ENCODE data around the gene TECPR2. TPM values are rescaled to one million over a fixed set of nuclear protein-coding genes. Genes with fewer than 3 reads are reported as not detected.

Gene TECPR2
- total and polyA plus RNA-seq, 2 of the 13 experiments (the other 11 are each of a cell fraction or from before 2014, with no cell fraction given), result 3.5 to 5.7 TPM

DNA sequence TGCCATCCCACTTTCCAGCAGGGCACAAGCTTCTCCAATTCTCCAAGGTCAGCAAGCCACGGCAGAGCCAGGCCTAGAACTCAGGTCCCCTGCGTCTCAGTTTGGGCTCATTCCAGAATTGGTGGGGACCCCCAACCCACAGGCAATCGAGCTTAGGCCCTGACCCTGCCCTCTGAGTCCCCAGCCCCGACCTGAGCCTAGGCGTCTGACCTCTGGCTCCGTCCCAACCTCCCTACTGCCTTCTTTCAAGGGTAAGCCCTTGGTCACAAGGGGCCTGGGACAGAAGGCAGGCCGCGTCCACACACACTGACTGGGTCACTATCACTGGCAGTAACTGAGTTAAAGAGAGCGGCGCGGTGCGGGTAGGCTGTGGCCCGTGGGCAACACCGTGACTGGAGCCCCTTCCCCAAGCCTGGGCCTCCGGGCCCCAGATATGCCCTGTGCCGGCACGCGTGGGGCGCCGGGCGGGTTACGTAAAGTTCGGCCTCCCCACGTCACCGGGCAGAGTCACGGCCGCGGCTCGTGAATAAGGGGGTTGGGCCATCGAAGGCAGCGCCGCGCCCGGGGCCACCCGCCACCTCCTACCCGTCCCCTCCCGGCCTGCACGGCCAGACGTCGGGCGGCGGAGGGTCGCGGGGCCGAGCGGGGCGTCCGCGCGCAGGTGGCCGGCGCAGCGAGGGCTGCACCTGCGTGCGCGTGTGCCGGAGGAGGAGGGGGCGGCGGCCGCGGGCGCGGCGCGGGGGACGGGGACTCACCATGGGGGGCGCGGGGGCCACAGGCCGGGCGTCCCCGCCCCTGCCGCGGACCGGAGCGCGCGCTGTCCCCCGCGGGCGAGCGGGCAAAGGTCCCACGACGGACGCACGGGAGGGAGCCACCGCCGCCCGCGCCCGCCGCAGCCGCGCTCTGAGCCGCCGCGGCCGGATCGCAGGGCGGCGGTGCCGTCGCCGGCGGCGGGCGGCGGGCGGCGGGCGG, 146.3 kb downstream of the TECPR2 start (continued):
- TF ChIP-seq SNAI1 (CRISPR knock-in tag; IDR thresholded peaks at IDR 0.05; ENCODE audit: borderline replicate concordance) (peak; percentile 39; the same call in 1 of the 2 replicates), ZNF652 (CRISPR knock-in tag; IDR thresholded peaks at IDR 0.05; ENCODE audit: borderline replicate concordance, low read depth) (no peak), AHR (CRISPR knock-in tag; IDR thresholded peaks at IDR 0.05) (0 out of 2 replicates have a peak, but pooled peaks have one; percentile 19), MYC (CRISPR knock-in tag; IDR thresholded peaks at IDR 0.05; ENCODE audit: borderline replicate concordance) (0 out of 2 replicates have a peak, but pooled peaks have one; percentile 24), ZNF781 (CRISPR knock-in tag; IDR thresholded peaks at IDR 0.05; ENCODE audit: borderline replicate concordance, not compliant biosample characterization) (peak; percentile 43), ZNF547 (CRISPR knock-in tag; IDR thresholded peaks at IDR 0.05) (peak; percentile 56), ZNF430 (CRISPR knock-in tag; IDR thresholded peaks at IDR 0.05) (0 out of 2 replicates have a peak, but pooled peaks have one; percentile 53), ZNF326 (CRISPR knock-in tag; IDR thresholded peaks at IDR 0.05; ENCODE audit: borderline replicate concordance) (no peak), EEA1 (CRISPR knock-in tag; IDR thresholded peaks at IDR 0.05; ENCODE audit: borderline replicate concordance) (no peak), NFKB2 (CRISPR knock-in tag; IDR thresholded peaks at IDR 0.05; ENCODE audit: borderline replicate concordance) (peak; percentile 51; the same call in 1 of the 2 replicates), SALL1 (CRISPR knock-in tag; IDR thresholded peaks at IDR 0.05) (peak; percentile 33; the same call in 1 of the 2 replicates), RXRA (CRISPR knock-in tag; IDR thresholded peaks at IDR 0.05) (0 out of 2 replicates have a peak, but pooled peaks have one; percentile 20), TAF1 (CRISPR knock-in tag; IDR thresholded peaks at IDR 0.05) (peak; percentile 29; the same call in 1 of the 2 replicates)
- TF ChIP-seq, protein P1, sequence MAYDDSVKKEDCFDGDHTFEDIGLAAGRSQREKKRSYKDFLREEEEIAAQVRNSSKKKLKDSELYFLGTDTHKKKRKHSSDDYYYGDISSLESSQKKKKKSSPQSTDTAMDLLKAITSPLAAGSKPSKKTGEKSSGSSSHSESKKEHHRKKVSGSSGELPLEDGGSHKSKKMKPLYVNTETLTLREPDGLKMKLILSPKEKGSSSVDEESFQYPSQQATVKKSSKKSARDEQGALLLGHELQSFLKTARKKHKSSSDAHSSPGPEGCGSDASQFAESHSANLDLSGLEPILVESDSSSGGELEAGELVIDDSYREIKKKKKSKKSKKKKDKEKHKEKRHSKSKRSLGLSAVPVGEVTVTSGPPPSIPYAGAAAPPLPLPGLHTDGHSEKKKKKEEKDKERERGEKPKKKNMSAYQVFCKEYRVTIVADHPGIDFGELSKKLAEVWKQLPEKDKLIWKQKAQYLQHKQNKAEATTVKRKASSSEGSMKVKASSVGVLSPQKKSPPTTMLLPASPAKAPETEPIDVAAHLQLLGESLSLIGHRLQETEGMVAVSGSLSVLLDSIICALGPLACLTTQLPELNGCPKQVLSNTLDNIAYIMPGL (CRISPR knock-in tag; IDR thresholded peaks at IDR 0.05; ENCODE audit: borderline replicate concordance in 1 of 2, low read depth in 1 of 2), result 0 out of 4 replicates have a peak, but pooled peaks of 1 of the 2 experiments have one; percentile 23
- TF ChIP-seq, protein P2, sequence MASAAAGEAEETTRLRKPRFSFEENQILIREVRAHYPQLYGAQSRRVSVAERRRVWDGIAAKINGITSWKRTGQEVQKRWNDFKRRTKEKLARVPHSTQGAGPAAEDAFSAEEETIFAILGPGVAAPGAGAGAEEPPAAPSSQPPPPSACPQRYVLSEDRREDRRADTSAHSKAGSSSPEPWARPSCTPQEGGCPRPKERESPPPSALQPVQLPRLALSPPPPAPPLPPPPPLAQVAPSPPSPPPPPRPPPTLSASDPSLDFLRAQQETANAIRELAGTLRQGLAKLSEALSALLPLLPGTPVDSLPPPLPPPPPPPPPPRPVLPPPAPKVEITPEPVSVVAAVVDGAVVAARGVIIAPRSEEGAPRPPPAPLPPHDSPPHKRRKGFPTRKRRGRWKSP (CRISPR knock-in tag; IDR thresholded peaks at IDR 0.05), result peak; percentile 18; the same call in 1 of the 2 replicates
- TF ChIP-seq, protein P3, sequence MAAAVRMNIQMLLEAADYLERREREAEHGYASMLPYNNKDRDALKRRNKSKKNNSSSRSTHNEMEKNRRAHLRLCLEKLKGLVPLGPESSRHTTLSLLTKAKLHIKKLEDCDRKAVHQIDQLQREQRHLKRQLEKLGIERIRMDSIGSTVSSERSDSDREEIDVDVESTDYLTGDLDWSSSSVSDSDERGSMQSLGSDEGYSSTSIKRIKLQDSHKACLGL (CRISPR knock-in tag; IDR thresholded peaks at IDR 0.05), result peak; percentile 22; the same call in 1 of the 2 replicates
- TF ChIP-seq, protein P4, sequence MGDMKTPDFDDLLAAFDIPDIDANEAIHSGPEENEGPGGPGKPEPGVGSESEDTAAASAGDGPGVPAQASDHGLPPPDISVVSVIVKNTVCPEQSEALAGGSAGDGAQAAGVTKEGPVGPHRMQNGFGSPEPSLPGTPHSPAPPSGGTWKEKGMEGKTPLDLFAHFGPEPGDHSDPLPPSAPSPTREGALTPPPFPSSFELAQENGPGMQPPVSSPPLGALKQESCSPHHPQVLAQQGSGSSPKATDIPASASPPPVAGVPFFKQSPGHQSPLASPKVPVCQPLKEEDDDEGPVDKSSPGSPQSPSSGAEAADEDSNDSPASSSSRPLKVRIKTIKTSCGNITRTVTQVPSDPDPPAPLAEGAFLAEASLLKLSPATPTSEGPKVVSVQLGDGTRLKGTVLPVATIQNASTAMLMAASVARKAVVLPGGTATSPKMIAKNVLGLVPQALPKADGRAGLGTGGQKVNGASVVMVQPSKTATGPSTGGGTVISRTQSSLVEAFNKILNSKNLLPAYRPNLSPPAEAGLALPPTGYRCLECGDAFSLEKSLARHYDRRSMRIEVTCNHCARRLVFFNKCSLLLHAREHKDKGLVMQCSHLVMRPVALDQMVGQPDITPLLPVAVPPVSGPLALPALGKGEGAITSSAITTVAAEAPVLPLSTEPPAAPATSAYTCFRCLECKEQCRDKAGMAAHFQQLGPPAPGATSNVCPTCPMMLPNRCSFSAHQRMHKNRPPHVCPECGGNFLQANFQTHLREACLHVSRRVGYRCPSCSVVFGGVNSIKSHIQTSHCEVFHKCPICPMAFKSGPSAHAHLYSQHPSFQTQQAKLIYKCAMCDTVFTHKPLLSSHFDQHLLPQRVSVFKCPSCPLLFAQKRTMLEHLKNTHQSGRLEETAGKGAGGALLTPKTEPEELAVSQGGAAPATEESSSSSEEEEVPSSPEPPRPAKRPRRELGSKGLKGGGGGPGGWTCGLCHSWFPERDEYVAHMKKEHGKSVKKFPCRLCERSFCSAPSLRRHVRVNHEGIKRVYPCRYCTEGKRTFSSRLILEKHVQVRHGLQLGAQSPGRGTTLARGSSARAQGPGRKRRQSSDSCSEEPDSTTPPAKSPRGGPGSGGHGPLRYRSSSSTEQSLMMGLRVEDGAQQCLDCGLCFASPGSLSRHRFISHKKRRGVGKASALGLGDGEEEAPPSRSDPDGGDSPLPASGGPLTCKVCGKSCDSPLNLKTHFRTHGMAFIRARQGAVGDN (CRISPR knock-in tag; IDR thresholded peaks at IDR 0.05), result peak; percentile 68
- TF ChIP-seq, protein P5, sequence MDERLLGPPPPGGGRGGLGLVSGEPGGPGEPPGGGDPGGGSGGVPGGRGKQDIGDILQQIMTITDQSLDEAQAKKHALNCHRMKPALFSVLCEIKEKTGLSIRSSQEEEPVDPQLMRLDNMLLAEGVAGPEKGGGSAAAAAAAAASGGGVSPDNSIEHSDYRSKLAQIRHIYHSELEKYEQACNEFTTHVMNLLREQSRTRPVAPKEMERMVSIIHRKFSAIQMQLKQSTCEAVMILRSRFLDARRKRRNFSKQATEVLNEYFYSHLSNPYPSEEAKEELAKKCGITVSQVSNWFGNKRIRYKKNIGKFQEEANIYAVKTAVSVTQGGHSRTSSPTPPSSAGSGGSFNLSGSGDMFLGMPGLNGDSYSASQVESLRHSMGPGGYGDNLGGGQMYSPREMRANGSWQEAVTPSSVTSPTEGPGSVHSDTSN (CRISPR knock-in tag; IDR thresholded peaks at IDR 0.05), result no peak
